GM21723 (cell line): ENCODE measurements around the gene MAPK4.
"Not testable (repeated sequence)": the region's sequence is repeated elsewhere in the genome, so short reads cannot be mapped to it uniquely, and the experiment has no call there.

Experiments
- ATAC-seq: cut with Tn5 transposase; IDR thresholded peaks from one replicate; pipeline ENCODE4 v1.9.1; 2021; ENCODE audit warnings: mild to moderate bottlenecking, moderate library complexity; ENCODE audit not compliant: unreplicated experiment

The MAPK4 gene

DNA sequence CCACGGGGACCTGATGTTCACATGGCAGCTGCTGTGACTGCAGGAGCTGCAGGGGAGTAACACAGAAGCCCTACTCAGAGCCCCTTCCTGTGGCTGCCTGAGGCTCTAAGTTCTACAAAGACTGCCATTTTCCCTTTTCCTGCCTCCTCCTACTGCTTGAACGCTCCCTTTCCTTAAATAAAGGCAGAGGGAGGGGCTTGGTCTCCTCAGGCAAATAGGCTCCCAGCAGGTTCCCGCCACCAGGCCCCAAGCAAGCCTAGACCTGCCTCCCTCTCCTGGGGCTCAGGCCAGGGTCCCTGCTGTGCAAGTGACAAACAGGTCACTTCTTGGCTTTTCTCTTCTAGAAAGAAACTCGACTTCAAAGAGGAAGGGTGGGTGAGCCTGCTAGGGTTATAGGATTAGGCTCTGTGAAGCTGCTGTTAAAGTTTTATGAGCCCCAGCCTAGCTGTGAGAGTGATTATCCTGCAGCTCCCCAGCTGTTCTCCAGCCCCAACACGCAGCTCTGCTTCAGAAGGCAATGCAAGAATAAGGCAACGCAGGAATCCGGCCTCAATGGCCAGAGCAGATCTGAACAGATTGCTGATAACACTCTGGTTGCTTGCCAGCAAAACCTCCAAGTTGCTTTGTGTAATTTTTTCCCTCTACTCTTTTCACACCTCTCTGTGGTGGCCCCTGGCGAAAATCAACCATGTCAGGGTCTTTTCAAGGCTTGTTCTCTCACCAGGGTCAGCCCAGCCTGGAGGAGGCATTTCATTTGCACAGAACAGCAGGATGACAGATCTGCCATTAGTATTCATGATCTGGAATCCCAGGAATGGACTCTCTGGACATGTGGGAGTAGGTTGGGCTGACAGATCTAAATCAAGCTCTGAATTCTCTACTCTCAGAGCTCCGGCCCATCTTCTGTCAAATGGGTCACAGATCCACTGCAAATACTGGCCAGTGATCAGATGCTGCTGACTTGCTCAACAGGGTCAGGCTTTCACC is 188.6 kb downstream of the MAPK4 start:
- no peak for ATAC-seq

DNA sequence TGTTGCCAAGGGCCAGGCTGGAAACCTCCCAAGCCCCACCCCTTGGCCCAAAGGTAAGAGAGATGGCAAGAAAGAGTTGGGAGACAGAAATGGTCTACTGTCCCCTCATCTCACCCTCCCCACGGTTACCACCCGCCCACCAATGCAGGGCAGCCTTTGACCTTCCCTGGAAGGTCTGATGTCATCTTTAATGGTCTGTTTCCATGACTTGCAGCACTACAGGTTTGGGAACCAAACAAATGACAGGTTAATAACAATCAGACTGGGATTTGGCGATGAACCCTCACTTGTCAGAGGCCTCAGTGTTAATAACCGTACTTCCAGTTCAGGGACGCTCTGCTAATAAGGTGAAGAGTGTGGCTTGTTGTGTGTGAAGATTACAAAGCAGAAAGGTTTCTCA is 189.5 kb downstream of the MAPK4 start:
- no peak for ATAC-seq

DNA sequence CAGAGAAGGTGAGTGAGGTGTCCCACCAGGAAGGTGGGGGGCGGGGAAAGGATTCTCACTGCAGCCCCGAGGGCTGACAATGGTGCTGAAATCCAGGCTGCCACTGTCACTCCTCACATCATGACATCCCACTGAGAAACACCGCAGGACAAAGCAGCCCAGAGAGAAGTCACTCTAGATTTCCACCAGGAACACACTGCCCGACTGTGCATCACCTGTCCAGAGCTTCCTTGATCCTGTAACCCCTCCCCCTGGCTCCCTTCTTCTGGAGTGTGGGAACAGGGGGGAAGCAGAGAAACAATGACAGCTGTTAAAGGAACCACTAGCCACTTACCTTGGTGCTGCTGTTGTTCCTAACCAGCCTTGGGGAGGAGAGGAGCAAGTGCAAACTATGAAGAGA is 190.1 kb downstream of the MAPK4 start:
- no peak for ATAC-seq

DNA sequence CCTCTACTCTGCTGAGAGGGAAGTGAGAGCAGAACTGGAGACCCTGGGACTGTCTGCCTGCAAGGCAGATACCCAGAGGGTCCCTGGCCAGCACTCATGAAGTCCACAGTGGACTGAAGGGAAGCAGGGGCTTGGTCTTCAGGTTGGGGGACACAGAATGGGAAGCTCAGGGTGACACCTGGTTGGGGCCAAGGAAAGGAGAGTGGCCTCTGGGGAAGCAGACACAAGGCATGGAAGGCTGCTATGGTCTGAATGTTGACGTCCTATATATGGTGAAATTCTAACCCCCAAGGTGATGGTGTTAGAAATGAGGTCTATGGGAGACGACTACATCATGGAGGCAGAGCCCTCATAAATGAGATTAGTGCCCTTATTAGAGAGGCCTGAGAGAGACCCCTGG is 190.7 kb downstream of the MAPK4 start:
- no peak for ATAC-seq

- ATAC-seq: no peak
These were observed 191.6 kb downstream of the MAPK4 start for GRCh38 chr18:50751490-50751889.

DNA sequence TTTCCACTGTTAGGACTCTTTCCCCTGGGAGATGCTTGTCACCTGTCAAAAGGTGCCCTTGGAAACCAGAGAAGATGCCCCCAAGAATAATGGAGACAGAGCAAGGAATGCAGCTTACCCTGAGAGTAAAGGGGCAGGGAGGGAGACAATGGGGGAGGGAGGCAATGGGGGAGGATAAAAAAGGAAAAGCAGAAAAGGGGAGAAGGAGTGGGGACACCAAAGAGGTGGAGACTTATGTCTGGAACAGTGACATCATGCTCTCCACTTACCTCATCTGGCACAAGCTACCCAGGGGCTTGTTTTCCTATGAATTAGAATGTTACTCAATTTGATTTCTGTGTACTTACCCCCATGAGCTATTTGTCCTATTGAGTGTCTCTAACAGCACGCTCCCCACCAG is 192.1 kb downstream of the MAPK4 start:
- ATAC-seq: no peak

DNA sequence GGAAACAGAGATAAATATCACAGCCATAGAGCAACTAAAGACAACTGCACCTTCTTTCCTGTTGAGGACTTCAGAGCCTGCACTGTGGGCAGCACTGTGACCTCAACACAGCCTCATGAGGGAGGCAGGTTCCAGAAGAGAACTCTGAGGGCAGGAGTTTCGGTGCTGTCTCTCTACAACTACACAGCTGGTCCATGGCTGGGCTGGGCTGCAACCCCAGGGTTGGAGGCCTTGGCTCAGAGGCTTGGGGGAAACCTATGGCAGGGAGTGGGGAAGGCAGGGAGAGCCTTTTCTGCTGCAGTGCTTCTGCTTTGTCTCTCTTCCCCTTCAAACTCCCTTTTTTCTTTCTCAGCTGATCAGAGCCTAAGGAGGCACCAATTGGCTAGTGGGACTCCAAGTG is 193.4 kb downstream of the MAPK4 start:
- ATAC-seq: no peak

GRCh38 chr18:50754297-50754696 is 194.4 kb downstream of the MAPK4 start:
- no peak for ATAC-seq

DNA sequence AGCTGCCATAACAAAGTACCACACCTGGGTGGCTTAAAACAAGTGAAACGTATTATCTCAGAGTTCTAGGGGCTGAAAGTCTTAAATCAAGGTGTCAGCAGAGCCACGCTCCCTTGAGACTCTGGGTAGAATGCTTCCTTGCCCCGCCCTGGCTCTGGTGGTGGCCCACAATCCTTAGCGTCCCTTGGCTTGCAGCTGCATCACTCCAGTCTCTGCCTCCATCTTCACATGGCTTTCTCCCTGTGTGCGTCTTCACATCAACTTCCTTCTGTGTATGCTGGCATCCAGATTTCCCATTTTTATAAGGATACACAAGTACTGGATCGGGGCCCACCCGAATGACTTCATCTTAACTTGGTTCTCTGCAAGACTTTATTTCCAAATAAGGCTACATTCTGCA is 197.5 kb downstream of the MAPK4 start:
- no peak for ATAC-seq

GRCh38 chr18:50769463-50769862 is 209.6 kb downstream of the MAPK4 start:
- ATAC-seq: no peak

GRCh38 chr18:50775207-50775606 is 215.3 kb downstream of the MAPK4 start:
- ATAC-seq: no peak

- ATAC-seq: no peak
These were observed 215.8 kb downstream of the MAPK4 start for GRCh38 chr18:50775726-50776125.

DNA sequence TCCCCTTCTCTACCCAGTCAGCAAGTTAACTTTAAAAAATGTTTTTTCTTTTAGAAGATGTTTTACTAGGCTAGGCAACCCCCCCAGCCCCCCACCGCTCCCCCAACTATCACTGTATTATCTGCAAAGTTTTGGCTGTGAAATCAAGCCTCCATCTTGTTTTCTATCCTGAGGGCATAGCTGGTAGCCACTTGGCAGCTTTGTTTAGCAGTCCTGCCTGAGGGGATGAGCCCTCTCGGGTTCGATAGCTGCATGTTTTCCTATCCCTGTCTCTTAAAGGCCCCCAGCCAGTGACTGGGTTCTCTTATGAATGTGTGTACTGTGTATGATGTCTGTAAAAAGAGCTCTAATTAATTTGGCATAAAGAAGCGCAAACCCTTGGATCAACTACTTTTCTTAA is 216.5 kb downstream of the MAPK4 start:
- no peak for ATAC-seq

- ATAC-seq: not testable (repeated sequence)
These were observed 219.1 kb downstream of the MAPK4 start for GRCh38 chr18:50779021-50779420.
